K562 (cell line): Measurements from ENCODE around the gene NKX1-2. TPM values are rescaled to one million over a fixed set of nuclear protein-coding genes. Genes with fewer than 3 reads are reported as not detected.

ENCODE experiments used
- ATF1 ChIP-seq, 2 experiments: fragments of 450-650 bp in 1 of 2; IDR thresholded peaks; 2 replicates each; pipeline ENCODE4 v1.6.1; 2016; ENCODE audit warnings: missing compliant biosample characterization in 1 of 2, missing genetic modification characterization in 1 of 2
- EZH2 ChIP-seq: IDR thresholded peaks from 2 replicates; pipeline ENCODE4 v1.6.1; 2012; ENCODE audit warnings: low read depth, mild to moderate bottlenecking, inconsistent platforms, low read length, borderline replicate concordance
- MAFG ChIP-seq: fragments of 450-650 bp; conservative IDR thresholded peaks from 2 replicates; pipeline ENCODE4 v1.6.1; 2016; ENCODE audit warnings: missing genetic modification characterization, missing compliant biosample characterization
- MXI1 ChIP-seq: IDR thresholded peaks from 2 replicates; pipeline ENCODE4 v1.6.1; 2011; ENCODE audit warnings: low read depth, mild to moderate bottlenecking, improper control_type of control experiment, low read length
- PHF8 ChIP-seq: fragments of 200-600 bp; sonication (generic); IDR thresholded peaks from 2 replicates; pipeline ENCODE4 v1.6.1; 2012; ENCODE audit warnings: mixed run types, mild to moderate bottlenecking, inconsistent platforms, low read length, moderate library complexity, borderline replicate concordance
- POLR2A ChIP-seq: fragments of 450-650 bp; conservative IDR thresholded peaks from 2 replicates; pipeline ENCODE4 v1.6.1; 2016
- POLR2B ChIP-seq: fragments of 450-650 bp; IDR thresholded peaks from 2 replicates; pipeline ENCODE4 v1.6.1; 2018; ENCODE audit warnings: low read depth; ENCODE audit not compliant: partially characterized antibody
- RBFOX2 ChIP-seq: fragments of 200-400 bp; formaldehyde crosslinking; IDR thresholded peaks from 2 replicates; pipeline ENCODE4 v1.6.1; 2017; ENCODE audit warnings: low read depth, mild to moderate bottlenecking, low read length, moderate library complexity
- SRF ChIP-seq, 2 experiments: fragments of 250-450, 450-650 bp in 1 of 2; sonication (Bioruptor Pico) in 1 of 2; sonication (generic) in 1 of 2; formaldehyde crosslinking; IDR thresholded peaks; 2 replicates each; pipeline versions ENCODE4 v1.5.0 to v1.5.1; 2020 to 2022; ENCODE audit warnings: mild to moderate bottlenecking in 1 of 2, missing genetic modification reagents in 1 of 2
- TOE1 ChIP-seq, 2 experiments: fragments of 450-650 bp in 1 of 2; sonication (generic) in 1 of 2; formaldehyde crosslinking in 1 of 2; IDR thresholded peaks; 2 replicates each; pipeline versions ENCODE4 v1.7.1 to v1.8.0; 2016 to 2022; ENCODE audit warnings: borderline replicate concordance in 2 of 2, mild to moderate bottlenecking in 2 of 2, antibody characterized with exemption in 1 of 2, inconsistent platforms in 1 of 2, low read depth in 1 of 2, missing genetic modification reagents in 1 of 2, moderate library complexity in 1 of 2
- ZC3H4 ChIP-seq: sonication (generic); formaldehyde crosslinking; IDR thresholded peaks from 2 replicates; pipeline ENCODE4 v1.9.0; 2021; ENCODE audit warnings: missing genetic modification reagents, borderline replicate concordance
- polyA plus RNA-seq, 8 experiments: library from polyadenylated mRNA; depleted of rRNA in 4 of 8; stranded (reverse) in 5 of 8; unstranded in 3 of 8; fragments of >200 nt; fragmentation: Nextera tagmentation in 2 of 8; fragmentation: Illumina TruSeq in 1 of 8; extraction: Ambion mirVana in 2 of 8; extraction: Trizol in 1 of 8; gene quantifications; 2 replicates each; pipeline versions ENCODE4 v1.2.1 to v1.2.3, GENCODE V29; 2011 to 2014; ENCODE audit warnings: inconsistent platforms in 1 of 8, missing spikeins in 1 of 8
- total RNA-seq, 7 experiments: library from RNA; depleted of rRNA in 6 of 7; stranded (reverse); fragments of >200 nt in 6 of 7; fragmentation: Illumina TruSeq in 2 of 7; extraction: Trizol in 2 of 7; gene quantifications; 2 replicates each; pipeline versions ENCODE4 v1.2.1 to v1.2.3, GENCODE V29; 2011 to 2021; ENCODE audit warnings: low replicate concordance in 1 of 7
- TF ChIP-seq, protein P1 (sequence below): fragments of 450-650 bp; IDR thresholded peaks from 2 replicates; pipeline ENCODE4 v1.6.1; 2016; ENCODE audit warnings: mild to moderate bottlenecking, moderate library complexity
- TF ChIP-seq, protein P2 (sequence below): sonication (generic); formaldehyde crosslinking; IDR thresholded peaks from 2 replicates; pipeline ENCODE4 v1.8.0; 2022; ENCODE audit warnings: mild to moderate bottlenecking, missing genetic modification reagents, borderline replicate concordance

Gene NKX1-2
- total and polyA plus RNA-seq, 9 of the 15 experiments (the other 6 are each of a cell fraction or from before 2014, with no cell fraction given) = not detected

GRCh38 chr10:124418726-124419501, 30.9 kb downstream of the NKX1-2 start, which contains the start of gene OAT (continued):
- TF ChIP-seq, protein P1, sequence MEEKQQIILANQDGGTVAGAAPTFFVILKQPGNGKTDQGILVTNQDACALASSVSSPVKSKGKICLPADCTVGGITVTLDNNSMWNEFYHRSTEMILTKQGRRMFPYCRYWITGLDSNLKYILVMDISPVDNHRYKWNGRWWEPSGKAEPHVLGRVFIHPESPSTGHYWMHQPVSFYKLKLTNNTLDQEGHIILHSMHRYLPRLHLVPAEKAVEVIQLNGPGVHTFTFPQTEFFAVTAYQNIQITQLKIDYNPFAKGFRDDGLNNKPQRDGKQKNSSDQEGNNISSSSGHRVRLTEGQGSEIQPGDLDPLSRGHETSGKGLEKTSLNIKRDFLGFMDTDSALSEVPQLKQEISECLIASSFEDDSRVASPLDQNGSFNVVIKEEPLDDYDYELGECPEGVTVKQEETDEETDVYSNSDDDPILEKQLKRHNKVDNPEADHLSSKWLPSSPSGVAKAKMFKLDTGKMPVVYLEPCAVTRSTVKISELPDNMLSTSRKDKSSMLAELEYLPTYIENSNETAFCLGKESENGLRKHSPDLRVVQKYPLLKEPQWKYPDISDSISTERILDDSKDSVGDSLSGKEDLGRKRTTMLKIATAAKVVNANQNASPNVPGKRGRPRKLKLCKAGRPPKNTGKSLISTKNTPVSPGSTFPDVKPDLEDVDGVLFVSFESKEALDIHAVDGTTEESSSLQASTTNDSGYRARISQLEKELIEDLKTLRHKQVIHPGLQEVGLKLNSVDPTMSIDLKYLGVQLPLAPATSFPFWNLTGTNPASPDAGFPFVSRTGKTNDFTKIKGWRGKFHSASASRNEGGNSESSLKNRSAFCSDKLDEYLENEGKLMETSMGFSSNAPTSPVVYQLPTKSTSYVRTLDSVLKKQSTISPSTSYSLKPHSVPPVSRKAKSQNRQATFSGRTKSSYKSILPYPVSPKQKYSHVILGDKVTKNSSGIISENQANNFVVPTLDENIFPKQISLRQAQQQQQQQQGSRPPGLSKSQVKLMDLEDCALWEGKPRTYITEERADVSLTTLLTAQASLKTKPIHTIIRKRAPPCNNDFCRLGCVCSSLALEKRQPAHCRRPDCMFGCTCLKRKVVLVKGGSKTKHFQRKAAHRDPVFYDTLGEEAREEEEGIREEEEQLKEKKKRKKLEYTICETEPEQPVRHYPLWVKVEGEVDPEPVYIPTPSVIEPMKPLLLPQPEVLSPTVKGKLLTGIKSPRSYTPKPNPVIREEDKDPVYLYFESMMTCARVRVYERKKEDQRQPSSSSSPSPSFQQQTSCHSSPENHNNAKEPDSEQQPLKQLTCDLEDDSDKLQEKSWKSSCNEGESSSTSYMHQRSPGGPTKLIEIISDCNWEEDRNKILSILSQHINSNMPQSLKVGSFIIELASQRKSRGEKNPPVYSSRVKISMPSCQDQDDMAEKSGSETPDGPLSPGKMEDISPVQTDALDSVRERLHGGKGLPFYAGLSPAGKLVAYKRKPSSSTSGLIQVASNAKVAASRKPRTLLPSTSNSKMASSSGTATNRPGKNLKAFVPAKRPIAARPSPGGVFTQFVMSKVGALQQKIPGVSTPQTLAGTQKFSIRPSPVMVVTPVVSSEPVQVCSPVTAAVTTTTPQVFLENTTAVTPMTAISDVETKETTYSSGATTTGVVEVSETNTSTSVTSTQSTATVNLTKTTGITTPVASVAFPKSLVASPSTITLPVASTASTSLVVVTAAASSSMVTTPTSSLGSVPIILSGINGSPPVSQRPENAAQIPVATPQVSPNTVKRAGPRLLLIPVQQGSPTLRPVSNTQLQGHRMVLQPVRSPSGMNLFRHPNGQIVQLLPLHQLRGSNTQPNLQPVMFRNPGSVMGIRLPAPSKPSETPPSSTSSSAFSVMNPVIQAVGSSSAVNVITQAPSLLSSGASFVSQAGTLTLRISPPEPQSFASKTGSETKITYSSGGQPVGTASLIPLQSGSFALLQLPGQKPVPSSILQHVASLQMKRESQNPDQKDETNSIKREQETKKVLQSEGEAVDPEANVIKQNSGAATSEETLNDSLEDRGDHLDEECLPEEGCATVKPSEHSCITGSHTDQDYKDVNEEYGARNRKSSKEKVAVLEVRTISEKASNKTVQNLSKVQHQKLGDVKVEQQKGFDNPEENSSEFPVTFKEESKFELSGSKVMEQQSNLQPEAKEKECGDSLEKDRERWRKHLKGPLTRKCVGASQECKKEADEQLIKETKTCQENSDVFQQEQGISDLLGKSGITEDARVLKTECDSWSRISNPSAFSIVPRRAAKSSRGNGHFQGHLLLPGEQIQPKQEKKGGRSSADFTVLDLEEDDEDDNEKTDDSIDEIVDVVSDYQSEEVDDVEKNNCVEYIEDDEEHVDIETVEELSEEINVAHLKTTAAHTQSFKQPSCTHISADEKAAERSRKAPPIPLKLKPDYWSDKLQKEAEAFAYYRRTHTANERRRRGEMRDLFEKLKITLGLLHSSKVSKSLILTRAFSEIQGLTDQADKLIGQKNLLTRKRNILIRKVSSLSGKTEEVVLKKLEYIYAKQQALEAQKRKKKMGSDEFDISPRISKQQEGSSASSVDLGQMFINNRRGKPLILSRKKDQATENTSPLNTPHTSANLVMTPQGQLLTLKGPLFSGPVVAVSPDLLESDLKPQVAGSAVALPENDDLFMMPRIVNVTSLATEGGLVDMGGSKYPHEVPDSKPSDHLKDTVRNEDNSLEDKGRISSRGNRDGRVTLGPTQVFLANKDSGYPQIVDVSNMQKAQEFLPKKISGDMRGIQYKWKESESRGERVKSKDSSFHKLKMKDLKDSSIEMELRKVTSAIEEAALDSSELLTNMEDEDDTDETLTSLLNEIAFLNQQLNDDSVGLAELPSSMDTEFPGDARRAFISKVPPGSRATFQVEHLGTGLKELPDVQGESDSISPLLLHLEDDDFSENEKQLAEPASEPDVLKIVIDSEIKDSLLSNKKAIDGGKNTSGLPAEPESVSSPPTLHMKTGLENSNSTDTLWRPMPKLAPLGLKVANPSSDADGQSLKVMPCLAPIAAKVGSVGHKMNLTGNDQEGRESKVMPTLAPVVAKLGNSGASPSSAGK = peak; percentile 36
- TF ChIP-seq POLR2A (peak; percentile 94), ATF1 (CRISPR knock-in tag; IDR thresholded peaks at IDR 0.05) (no peak), ATF1 (tag; IDR thresholded peaks at IDR 0.05) (peak; percentile 86), MXI1 (no peak), EZH2 (no peak), TOE1 (IDR thresholded peaks at IDR 0.05; ENCODE audit: borderline replicate concordance) (no peak), TOE1 (CRISPR knock-in tag; IDR thresholded peaks at IDR 0.05; ENCODE audit: borderline replicate concordance, low read depth) (no peak), RBFOX2 (peak; percentile 100), POLR2B (peak; percentile 91), MAFG (no peak), SRF (CRISPR knock-in tag; IDR thresholded peaks at IDR 0.05) (peak in 1 of 2 experiments; percentile 64; a peak in 1 of 4 replicates), PHF8 (peak; percentile 70; the same call in 1 of the 2 replicates), ZC3H4 (0 out of 2 replicates have a peak, but pooled peaks have one; percentile 1)
- TF ChIP-seq, protein P2, sequence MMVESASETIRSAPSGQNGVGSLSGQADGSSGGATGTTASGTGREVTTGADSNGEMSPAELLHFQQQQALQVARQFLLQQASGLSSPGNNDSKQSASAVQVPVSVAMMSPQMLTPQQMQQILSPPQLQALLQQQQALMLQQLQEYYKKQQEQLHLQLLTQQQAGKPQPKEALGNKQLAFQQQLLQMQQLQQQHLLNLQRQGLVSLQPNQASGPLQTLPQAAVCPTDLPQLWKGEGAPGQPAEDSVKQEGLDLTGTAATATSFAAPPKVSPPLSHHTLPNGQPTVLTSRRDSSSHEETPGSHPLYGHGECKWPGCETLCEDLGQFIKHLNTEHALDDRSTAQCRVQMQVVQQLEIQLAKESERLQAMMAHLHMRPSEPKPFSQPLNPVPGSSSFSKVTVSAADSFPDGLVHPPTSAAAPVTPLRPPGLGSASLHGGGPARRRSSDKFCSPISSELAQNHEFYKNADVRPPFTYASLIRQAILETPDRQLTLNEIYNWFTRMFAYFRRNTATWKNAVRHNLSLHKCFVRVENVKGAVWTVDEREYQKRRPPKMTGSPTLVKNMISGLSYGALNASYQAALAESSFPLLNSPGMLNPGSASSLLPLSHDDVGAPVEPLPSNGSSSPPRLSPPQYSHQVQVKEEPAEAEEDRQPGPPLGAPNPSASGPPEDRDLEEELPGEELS (CRISPR knock-in tag) = no peak
